T-helper 17 cell (primary cell): ENCODE data around the gene MGAT4D. TPM values are rescaled to one million over a fixed set of nuclear protein-coding genes. Genes with fewer than 3 reads are reported as not detected.
A peak's percentile ranks its signal among the peaks of the same experiment; 100 is the strongest.
"Not testable (repeated sequence)": the region's sequence is repeated elsewhere in the genome, so short reads cannot be mapped to it uniquely, and the experiment has no call there.

Source experiments
- ATAC-seq: fragments of 150-1000 bp; cut with Tn5 transposase; 2 replicates; pipeline ENCODE4 v1.10.0; 2021; ENCODE audit warnings: mild to moderate bottlenecking, moderate library complexity
- DNase-seq, 3 donors: peaks; one replicate each; pipeline versions ENCODE4 v3.0.0 to v3.0.0-alpha.2; 2020 to 2021
- H3K9me3 ChIP-seq: one replicate; pipeline ENCODE4 v1.7.0; 2013; ENCODE audit warnings: low read length, mild to moderate bottlenecking; ENCODE audit not compliant: control insufficient read depth, poor library complexity, severe bottlenecking
- H3K27ac Mint-ChIP-seq: one replicate; pipeline ENCODE4 v1.8.0; 2022; ENCODE audit warnings: mild to moderate bottlenecking, moderate library complexity, mixed read lengths
- H3K27me3 Mint-ChIP-seq: one replicate; pipeline ENCODE4 v1.8.0; 2022; ENCODE audit warnings: mixed read lengths
- H3K36me3 Mint-ChIP-seq: one replicate; pipeline ENCODE4 v1.8.0; 2022; ENCODE audit warnings: low read depth, mixed read lengths
- H3K4me1 Mint-ChIP-seq: one replicate; pipeline ENCODE4 v1.8.0; 2022; ENCODE audit warnings: mild to moderate bottlenecking, mixed read lengths
- H3K4me3 Mint-ChIP-seq: one replicate; pipeline ENCODE4 v1.8.0; 2022; ENCODE audit warnings: mild to moderate bottlenecking, moderate library complexity, mixed read lengths
- total RNA-seq, 4 donors: library from RNA in 2 of 4; stranded (reverse) in 2 of 4; gene quantifications; one replicate each; pipeline ENCODE4 v1.2.3 and lab custom pipeline; 2022 to 2026

Gene MGAT4D
- total RNA-seq, 2 donors from 2014 or later = not detected

GRCh38 chr4:140469791-140470733 is 28.0 kb downstream of the MGAT4D start:
- DNase-seq (no peak), ATAC-seq (no peak)
- H3K4me1 Mint-ChIP-seq = no peaks in the 10 kb centered on the region
- peaks cover 5% of the 10 kb centered on the region for H3K36me3 Mint-ChIP-seq
- H3K27ac Mint-ChIP-seq = no peak overlapping the region
- H3K27me3 Mint-ChIP-seq = peaks cover 53% of the 10 kb centered on the region
- H3K9me3 ChIP-seq = no peaks in the 10 kb centered on the region
- H3K4me3 Mint-ChIP-seq = no peak overlapping the region

- H3K36me3 Mint-ChIP-seq = peaks cover 5% of the 10 kb centered on the region
- ATAC-seq (no peak), DNase-seq (no peak)
- H3K4me1 Mint-ChIP-seq = no peaks in the 10 kb centered on the region
- no peak overlapping the region for H3K27ac Mint-ChIP-seq
- no peak overlapping the region for H3K4me3 Mint-ChIP-seq
- H3K9me3 ChIP-seq = no peaks in the 10 kb centered on the region
- peaks cover 46% of the 10 kb centered on the region for H3K27me3 Mint-ChIP-seq
Measured at GRCh38 chr4:140466146-140466545, 31.9 kb downstream of the MGAT4D start.

GRCh38 chr4:140463614-140464013 is 34.5 kb downstream of the MGAT4D start:
- H3K9me3 ChIP-seq = no peaks in the 10 kb centered on the region
- no peaks in the 10 kb centered on the region for H3K36me3 Mint-ChIP-seq
- H3K27me3 Mint-ChIP-seq = peaks cover 30% of the 10 kb centered on the region
- H3K27ac Mint-ChIP-seq = no peak overlapping the region
- ATAC-seq (no peak), DNase-seq (no peak)
- no peak overlapping the region for H3K4me3 Mint-ChIP-seq
- H3K4me1 Mint-ChIP-seq = no peaks in the 10 kb centered on the region

- H3K36me3 Mint-ChIP-seq = no peaks in the 10 kb centered on the region
- H3K4me1 Mint-ChIP-seq = no peaks in the 10 kb centered on the region
- no peak for ATAC-seq
Measured at GRCh38 chr4:140463182-140463581, 34.9 kb downstream of the MGAT4D start.

GRCh38 chr4:140450352-140450751 is 47.7 kb downstream of the MGAT4D start:
- DNase-seq = no peak
- H3K27me3 Mint-ChIP-seq = peaks cover 40% of the 10 kb centered on the region
- H3K4me3 Mint-ChIP-seq = no peak overlapping the region
- H3K4me1 Mint-ChIP-seq = no peaks in the 10 kb centered on the region
- no peaks in the 10 kb centered on the region for H3K9me3 ChIP-seq
- H3K36me3 Mint-ChIP-seq = no peaks in the 10 kb centered on the region
- no peak for ATAC-seq
- H3K27ac Mint-ChIP-seq = no peak overlapping the region

More at GRCh38 chr4:140463182-140463581, 34.9 kb downstream of the MGAT4D start:
- H3K27me3 Mint-ChIP-seq = peaks cover 30% of the 10 kb centered on the region
- H3K4me3 Mint-ChIP-seq = no peak overlapping the region
- DNase-seq = no peak
- no peaks in the 10 kb centered on the region for H3K9me3 ChIP-seq
- H3K27ac Mint-ChIP-seq = no peak overlapping the region

- DNase-seq (no peak), ATAC-seq (no peak)
- no peak overlapping the region for H3K27ac Mint-ChIP-seq
- H3K36me3 Mint-ChIP-seq = no peaks in the 10 kb centered on the region
- no peaks in the 10 kb centered on the region for H3K9me3 ChIP-seq
- H3K4me1 Mint-ChIP-seq = no peaks in the 10 kb centered on the region
- peaks cover 29% of the 10 kb centered on the region for H3K27me3 Mint-ChIP-seq
- no peak overlapping the region for H3K4me3 Mint-ChIP-seq
Measured at GRCh38 chr4:140448830-140449229, 49.3 kb downstream of the MGAT4D start.

GRCh38 chr4:140448162-140448561 is 49.9 kb downstream of the MGAT4D start:
- H3K9me3 ChIP-seq = no peaks in the 10 kb centered on the region
- no peak overlapping the region for H3K27ac Mint-ChIP-seq
- no peaks in the 10 kb centered on the region for H3K36me3 Mint-ChIP-seq
- H3K4me3 Mint-ChIP-seq = no peak overlapping the region
- peaks cover 26% of the 10 kb centered on the region for H3K27me3 Mint-ChIP-seq
- H3K4me1 Mint-ChIP-seq = no peaks in the 10 kb centered on the region
- DNase-seq (no peak), ATAC-seq (no peak)

- not testable (repeated sequence) for DNase-seq, H3K4me1 Mint-ChIP-seq, H3K27ac Mint-ChIP-seq, H3K4me3 Mint-ChIP-seq, H3K9me3 ChIP-seq, ATAC-seq, H3K36me3 Mint-ChIP-seq
- peaks cover 26% of the 10 kb centered on the region for H3K27me3 Mint-ChIP-seq
Measured at GRCh38 chr4:140444347-140444746, 53.7 kb downstream of the MGAT4D start.

- no peaks in the 10 kb centered on the region for H3K9me3 ChIP-seq
- DNase-seq (no peak), ATAC-seq (no peak)
- Mint-ChIP-seq H3K27ac (no peak overlapping the region), H3K27me3 (peaks cover 5% of the 10 kb centered on the region), H3K36me3 (no peaks in the 10 kb centered on the region), H3K4me1 (no peaks in the 10 kb centered on the region), H3K4me3 (no peak overlapping the region)
Measured at GRCh38 chr4:140439644-140440142, 58.4 kb downstream of the MGAT4D start.

- H3K9me3 ChIP-seq = no peaks in the 10 kb centered on the region
- ATAC-seq (no peak), DNase-seq (no peak)
- peak overlapping the region; percentile 89 for H3K4me3 Mint-ChIP-seq
- H3K27ac Mint-ChIP-seq = no peak overlapping the region
- peaks cover 74% of the 10 kb centered on the region for H3K27me3 Mint-ChIP-seq
- H3K4me1 Mint-ChIP-seq = peaks cover 5% of the 10 kb centered on the region
- H3K36me3 Mint-ChIP-seq = peaks cover 10% of the 10 kb centered on the region
Measured at GRCh38 chr4:140427919-140428471, 70.1 kb downstream of the MGAT4D start.

- Mint-ChIP-seq H3K4me1 (peaks cover 5% of the 10 kb centered on the region), H3K27me3 (peaks cover 71% of the 10 kb centered on the region), H3K4me3 (peak within 1 kb of the TSS; percentile 89), H3K36me3 (peaks cover 10% of the 10 kb centered on the region), H3K27ac (no peak within 1 kb of the TSS)
- H3K9me3 ChIP-seq = no peaks in the 10 kb centered on the region
- ATAC-seq (peak; percentile 69), DNase-seq (peak in 1 of 3 donors; percentile 5)
Measured at GRCh38 chr4:140427106-140427918, 70.8 kb downstream of the MGAT4D start, which contains the start of gene CLGN. TSS of gene CLGN (minus strand) at chr4:140427648. CDS start at chr4:140413078, 14,570 bp downstream.

GRCh38 chr4:140426610-140427105 is 71.4 kb downstream of the MGAT4D start:
- ATAC-seq = no peak
- peak overlapping the region; percentile 89 for H3K4me3 Mint-ChIP-seq
- no peaks in the 10 kb centered on the region for H3K9me3 ChIP-seq
- H3K36me3 Mint-ChIP-seq = peaks cover 10% of the 10 kb centered on the region
- peaks cover 5% of the 10 kb centered on the region for H3K4me1 Mint-ChIP-seq
- no peak for DNase-seq
- no peak overlapping the region for H3K27ac Mint-ChIP-seq
- peaks cover 68% of the 10 kb centered on the region for H3K27me3 Mint-ChIP-seq

GRCh38 chr4:140423106-140423505 is 75.0 kb downstream of the MGAT4D start:
- no peak for ATAC-seq
- no peaks in the 10 kb centered on the region for H3K9me3 ChIP-seq
- peaks cover 5% of the 10 kb centered on the region for H3K4me1 Mint-ChIP-seq
- DNase-seq = no peak
- peaks cover 42% of the 10 kb centered on the region for H3K27me3 Mint-ChIP-seq
- no peak overlapping the region for H3K4me3 Mint-ChIP-seq
- no peak overlapping the region for H3K27ac Mint-ChIP-seq
- peaks cover 2% of the 10 kb centered on the region for H3K36me3 Mint-ChIP-seq
